Tongue (tissue), 2 donors: ENCODE results near the gene CELA2B. TPM values are rescaled to one million over a fixed set of nuclear protein-coding genes. Genes with fewer than 3 reads are reported as not detected.
A peak's percentile ranks its signal among the peaks of the same experiment; 100 is the strongest.
"Not testable (repeated sequence)": the region's sequence is repeated elsewhere in the genome, so short reads cannot be mapped to it uniquely, and the experiment has no call there.

Experiments used
- DNase-seq: peaks from one replicate; pipeline ENCODE4 v3.0.0-alpha.2; 2015
- total RNA-seq: library from RNA; depleted of rRNA; stranded (reverse); fragments of >200 nt; gene quantifications from one replicate; pipeline ENCODE4 v1.2.3, GENCODE V29; 2014

The CELA2B gene
- 0.41 TPM for total RNA-seq

DNA sequence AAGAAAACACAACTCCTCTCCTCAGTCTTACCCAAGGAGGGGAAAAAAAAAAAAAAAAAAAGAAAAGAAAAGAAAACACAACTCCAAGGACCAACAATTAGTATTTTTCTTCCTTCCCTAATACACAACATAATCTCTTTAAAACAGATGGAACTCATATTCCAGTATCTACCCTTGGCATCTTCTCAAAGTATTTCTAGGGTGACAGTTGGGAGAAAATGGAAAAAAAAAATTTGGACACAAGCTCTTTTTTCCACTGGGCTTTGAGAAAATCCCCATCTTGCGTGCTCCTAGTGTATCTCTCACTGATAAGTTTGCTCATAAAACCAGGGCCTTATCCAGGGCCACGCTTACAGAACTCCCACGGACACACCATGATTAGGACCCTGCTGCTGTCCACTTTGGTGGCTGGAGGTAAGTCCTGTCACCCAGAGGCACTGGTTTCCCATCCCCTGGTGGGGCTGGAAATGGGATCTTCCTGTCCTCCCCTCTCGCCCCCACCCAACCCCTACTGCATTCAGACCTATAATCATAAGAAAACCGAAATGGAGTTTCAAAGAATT is at the start of gene CELA2B:
CELA2B (plus strand) TSS at position 353 of the 563 bp plus-strand sequence; CDS start at position 375, 22 bp downstream.
- DNase-seq = no peak

GRCh38 chr1:15426492-15427279 is 49.2 kb upstream of the CELA2B start:
- DNase-seq = peak; percentile 62

DNA sequence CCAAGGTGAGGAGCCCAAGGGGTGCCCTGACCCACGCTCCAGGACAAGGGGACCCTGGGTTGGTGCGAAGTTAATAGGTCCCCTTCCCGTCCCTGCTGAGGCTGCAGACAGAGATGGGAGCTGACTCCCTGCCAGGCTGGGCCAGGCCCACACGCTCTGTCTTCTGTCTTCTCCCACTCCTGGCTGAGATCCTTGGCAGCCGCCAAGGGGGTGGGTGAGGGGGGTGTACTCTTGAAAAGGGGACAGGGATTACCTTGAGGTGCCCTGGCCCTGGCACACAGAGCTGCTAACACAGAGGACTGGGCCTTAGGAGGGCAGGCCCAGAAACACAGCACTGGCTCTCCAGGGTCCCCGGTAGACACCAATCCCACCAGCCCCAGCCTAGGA is 48.6 kb upstream of the CELA2B start:
- DNase-seq = peak; percentile 37

DNA sequence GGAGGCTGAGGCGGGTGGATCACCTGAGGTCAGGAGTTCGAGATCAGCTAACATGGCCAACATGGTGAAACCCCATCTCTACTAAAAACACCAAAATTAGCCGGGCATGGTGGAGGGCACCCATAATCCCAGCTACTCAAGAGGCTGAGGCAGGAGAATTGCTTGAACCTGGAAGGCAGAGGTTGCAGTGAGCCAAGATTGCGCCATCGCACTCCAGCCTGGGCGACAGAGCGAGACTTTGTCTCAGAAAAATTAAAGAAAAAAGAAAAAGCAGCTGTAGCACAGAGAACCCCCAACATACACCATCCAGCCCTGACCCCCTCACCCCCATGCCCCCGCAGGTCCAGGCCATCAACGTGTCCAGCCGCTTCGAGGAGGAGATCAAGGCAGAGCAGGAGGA is 47.7 kb upstream of the CELA2B start:
- not testable (repeated sequence) for DNase-seq

- DNase-seq = no peak
These were observed 47.0 kb upstream of the CELA2B start for GRCh38 chr1:15428815-15429435.

DNA sequence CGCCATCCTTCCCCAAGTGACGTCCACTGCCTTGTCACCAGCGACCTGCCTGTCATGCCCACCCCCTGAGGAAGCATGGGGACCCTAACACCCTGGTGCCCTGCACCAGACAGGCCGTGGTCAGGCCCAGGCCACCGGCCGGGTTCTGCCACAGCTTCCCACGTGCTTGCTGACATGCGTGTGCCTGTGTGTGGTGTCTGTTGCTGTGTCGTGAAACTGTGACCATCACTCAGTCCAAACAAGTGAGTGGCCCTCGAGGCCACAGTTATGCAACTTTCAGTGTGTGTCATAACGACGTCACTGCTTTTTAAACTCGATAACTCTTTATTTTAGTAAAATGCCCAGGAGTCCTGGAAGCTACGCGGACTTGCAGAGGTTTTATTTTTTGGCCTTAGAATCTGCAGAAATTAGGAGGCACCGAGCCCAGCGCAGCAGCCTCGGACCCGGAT is 46.2 kb upstream of the CELA2B start:
- DNase-seq = no peak

- DNase-seq = peak; percentile 85
These were observed 44.9 kb upstream of the CELA2B start for GRCh38 chr1:15430787-15431570.

DNA sequence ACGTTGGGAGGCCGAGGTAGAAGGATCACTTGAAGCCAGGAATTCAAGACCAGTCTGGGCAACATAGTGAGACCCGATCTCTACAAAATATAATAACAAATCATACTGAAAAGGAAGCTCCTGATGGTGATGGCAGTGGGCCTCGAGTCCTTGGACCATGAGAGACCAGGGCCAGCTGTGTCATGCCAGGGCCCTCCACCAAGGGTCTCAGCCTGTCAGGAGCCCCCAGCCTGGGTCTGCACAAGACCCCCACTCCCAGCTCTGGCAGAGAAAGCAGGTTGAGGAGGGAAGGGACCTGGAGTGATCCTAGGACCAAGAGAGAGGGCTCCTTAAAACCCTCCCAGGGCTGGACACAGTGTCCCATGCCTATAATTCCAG is 44.3 kb upstream of the CELA2B start:
- DNase-seq = no peak

GRCh38 chr1:15432324-15432723 is 43.6 kb upstream of the CELA2B start:
- peak; percentile 95 for DNase-seq

DNA sequence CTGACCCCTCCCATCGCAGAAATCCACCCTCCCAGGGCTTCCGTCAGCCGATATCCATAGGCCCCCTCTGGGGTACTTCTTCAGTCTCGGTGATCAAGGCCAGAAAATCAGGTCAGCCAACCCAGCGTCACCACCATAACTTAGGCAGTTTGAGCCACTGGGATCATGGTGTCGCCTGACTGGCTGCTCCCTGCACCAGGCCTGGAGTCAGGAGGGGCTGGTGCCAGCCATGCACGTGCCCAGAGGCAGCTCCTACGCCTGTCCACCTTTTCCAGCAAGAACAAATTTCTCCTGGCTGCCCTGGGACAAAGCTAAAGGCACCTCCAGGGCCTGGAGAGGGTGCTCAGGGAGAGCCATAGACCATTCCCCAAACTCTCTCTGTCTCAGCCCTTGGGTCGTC is 42.4 kb upstream of the CELA2B start:
- no peak for DNase-seq

- not testable (repeated sequence) for DNase-seq
These were observed 41.2 kb upstream of the CELA2B start for GRCh38 chr1:15434739-15435138.

DNA sequence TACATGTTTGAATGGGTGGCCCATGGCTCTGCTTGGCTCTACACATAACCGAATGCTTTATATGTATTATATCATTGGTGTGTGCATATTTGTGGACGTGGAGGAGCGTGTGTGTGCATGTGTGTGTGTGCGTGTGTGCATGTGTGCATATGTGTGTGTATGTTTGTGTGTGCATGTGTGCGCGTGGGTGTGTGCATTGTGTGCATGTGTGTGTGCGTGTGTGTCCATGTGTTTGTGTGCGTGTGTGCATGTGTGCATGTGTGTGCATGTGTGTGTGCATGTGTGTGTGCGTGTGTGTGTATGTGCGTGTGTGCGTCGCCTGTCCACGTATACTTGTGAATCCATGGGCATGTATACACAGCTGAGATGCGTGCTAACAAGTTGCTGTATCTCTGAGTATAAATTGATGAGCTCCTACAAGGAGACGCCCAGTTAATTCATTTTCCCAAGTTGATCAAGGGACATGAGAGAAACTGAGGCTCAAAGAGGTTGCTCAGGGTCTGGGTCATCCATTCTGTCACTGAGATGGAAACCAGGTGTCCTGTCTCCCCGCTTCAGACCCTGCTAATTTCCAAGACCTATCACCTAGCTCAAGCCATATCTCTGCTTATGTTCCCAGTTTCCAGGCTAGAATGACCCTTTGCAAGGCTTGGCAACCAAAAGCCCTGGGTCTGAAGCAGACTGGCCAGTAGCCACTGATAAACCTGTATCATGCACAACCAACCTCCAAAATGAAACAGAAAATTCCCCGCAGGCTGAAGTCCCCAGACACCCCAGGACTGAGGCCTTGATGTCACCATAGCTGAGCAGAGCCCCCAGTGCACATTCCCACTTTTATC is 40.4 kb upstream of the CELA2B start:
- DNase-seq = no peak

- DNase-seq = no peak
These were observed 38.9 kb upstream of the CELA2B start for GRCh38 chr1:15436881-15437442.

DNA sequence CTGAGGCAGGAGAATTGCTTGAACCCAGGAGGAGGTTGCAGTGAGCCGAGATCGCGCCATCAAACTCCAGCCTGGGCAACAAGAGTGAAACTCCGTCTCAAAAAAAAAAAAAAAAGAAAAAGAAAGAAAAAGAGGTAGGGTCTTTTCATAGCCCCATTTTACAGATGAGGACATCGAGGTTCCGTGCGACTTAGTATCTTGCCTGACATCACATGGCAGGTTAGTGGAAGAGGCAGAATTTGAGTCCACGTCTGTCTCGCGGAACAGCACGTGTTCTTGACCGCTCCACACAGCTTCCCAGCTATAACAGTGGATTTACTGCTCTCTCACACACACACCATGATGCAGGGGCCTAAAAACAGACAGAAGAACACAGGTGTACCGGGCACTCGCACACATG is 36.6 kb upstream of the CELA2B start:
- no peak for DNase-seq

GRCh38 chr1:15440357-15440756 is 35.5 kb upstream of the CELA2B start:
- DNase-seq = no peak

DNA sequence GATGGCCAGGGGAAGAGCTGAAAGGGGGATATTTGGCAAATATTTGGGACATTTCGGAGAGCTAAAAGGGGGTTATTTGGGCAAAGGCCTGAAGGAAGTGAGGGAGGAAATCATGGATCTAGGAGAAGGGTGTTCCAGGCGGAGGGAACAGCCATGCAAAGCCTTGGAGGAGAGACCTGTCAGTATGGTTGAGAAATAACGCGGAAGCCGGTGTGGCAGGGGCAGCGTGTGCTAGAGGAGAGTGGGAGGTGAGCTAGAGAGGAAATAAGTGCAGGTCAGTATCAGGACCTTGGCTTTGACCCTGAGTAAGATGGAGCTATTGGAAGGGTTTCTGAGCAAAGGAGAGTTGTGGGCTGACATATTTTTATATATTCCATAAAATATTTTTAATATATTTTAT is 34.7 kb upstream of the CELA2B start:
- DNase-seq = no peak

DNA sequence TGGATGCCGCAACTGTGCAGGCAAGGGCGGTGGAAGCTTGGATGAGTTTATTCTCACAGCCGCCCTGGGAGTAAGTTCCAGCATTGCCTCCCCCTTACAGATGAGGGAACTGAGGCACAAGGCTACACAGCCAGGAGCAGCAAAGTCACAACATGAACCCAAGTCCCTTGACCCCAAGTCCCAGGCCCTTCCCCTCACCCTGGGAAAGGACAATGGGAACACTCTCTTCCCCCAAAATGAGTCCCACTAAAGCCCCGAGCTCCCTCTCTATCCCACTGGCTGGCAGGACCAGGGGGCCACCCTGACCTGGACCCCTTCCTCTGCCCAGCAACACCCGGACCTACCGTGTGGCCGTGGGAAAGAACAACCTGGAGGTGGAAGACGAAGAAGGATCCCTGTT is 33.8 kb upstream of the CELA2B start:
- no peak for DNase-seq

DNA sequence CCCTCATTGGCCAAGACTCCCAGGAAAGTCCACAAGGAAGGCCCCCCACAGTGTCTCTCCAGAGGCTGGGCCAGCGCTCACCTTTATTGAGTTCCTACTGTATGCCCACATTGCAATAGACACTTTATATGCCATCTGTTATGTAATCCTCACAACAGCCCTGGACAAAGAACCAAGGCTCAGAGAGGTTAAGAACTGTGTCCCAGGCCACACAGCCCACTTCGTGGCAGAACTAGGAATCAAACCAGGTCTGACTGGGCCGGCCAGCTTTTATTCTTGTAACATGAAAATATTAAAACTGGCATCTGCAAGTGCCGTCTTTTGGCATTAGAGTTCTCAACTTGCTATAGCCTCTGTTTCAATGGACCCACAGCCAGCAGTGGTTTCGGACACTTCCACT is 33.1 kb upstream of the CELA2B start:
- no peak for DNase-seq

DNA sequence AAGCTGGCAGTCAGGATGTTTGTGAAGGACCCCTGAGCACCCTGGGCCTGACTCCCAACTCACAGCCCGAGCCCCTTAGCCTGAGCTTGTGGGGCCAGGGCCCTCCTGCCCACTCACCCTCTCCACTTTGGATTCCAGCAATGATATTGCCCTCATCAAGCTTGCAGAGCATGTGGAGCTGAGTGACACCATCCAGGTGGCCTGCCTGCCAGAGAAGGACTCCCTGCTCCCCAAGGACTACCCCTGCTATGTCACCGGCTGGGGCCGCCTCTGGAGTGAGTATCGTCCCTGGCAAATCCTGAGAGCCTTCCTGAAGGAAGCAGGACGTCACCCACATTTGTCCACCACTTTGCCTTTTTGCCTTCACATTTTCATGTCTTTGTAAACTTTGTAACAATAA is 32.6 kb upstream of the CELA2B start:
- DNase-seq = no peak

- no peak for DNase-seq
These were observed 31.2 kb upstream of the CELA2B start for GRCh38 chr1:15444468-15445389.
